ENCODE results near the gene DMAP1. TPM values are rescaled to one million over a fixed set of nuclear protein-coding genes. Genes with fewer than 3 reads are reported as not detected.

The DMAP1 gene
- total RNA-seq, 1 experiment from 2014 or later: 40.9 TPM

GRCh38 chr1:44244986-44245385 is 31.7 kb downstream of the DMAP1 start (continued):
- TF ChIP-seq MYBL2 (CRISPR knock-in tag; IDR thresholded peaks at IDR 0.05): no peak

- ATAC-seq: no peak
- peaks cover 22% of the 10 kb centered on the region for H3K4me1 Mint-ChIP-seq
- ChIA-PET CTCF (no interaction called here), POLR2A (no interaction called here)
- H3K36me3 Mint-ChIP-seq: no peaks in the 10 kb centered on the region; the same call in 1 of the 2 replicates
- H3K9me3 Mint-ChIP-seq: no peaks in the 10 kb centered on the region
- DNase-seq (ENCODE audit: low spot score): no peak
- H3K4me3 Mint-ChIP-seq: no peak overlapping the region
- no peaks in the 10 kb centered on the region for H3K27me3 Mint-ChIP-seq (ENCODE audit: low read depth)
- no peak for TF ChIP-seq ZNF512 (CRISPR knock-in tag; IDR thresholded peaks at IDR 0.05; ENCODE audit: borderline replicate concordance)
- no peak for TF ChIP-seq STAT6 (CRISPR knock-in tag; conservative IDR thresholded peaks at IDR 0.05; ENCODE audit: low read depth)
- TF ChIP-seq TCF7 (CRISPR knock-in tag; IDR thresholded peaks at IDR 0.05; ENCODE audit: low read depth): no peak
- no peak for TF ChIP-seq MYBL2 (CRISPR knock-in tag; IDR thresholded peaks at IDR 0.05)
- TF ChIP-seq EMX1 (CRISPR knock-in tag; IDR thresholded peaks at IDR 0.05): no peak
- TF ChIP-seq GRHL2 (CRISPR knock-in tag; IDR thresholded peaks at IDR 0.05; ENCODE audit: insufficient replicate concordance, severe bottlenecking): no peak
- no peak for TF ChIP-seq ZNF263 (CRISPR knock-in tag; IDR thresholded peaks at IDR 0.05; ENCODE audit: low read depth)
- no peak for TF ChIP-seq ZNF423 (CRISPR knock-in tag; IDR thresholded peaks at IDR 0.05)
- TF ChIP-seq ARID4B (CRISPR knock-in tag; IDR thresholded peaks at IDR 0.05; ENCODE audit: borderline replicate concordance): no peak
- TF ChIP-seq OVOL2 (CRISPR knock-in tag; IDR thresholded peaks at IDR 0.05; ENCODE audit: borderline replicate concordance): no peak
- no peak for TF ChIP-seq ZSCAN18 (CRISPR knock-in tag; IDR thresholded peaks at IDR 0.05)
- no peak for TF ChIP-seq ZNF138 (CRISPR knock-in tag; conservative IDR thresholded peaks at IDR 0.05)
- TF ChIP-seq ZNF219 (CRISPR knock-in tag; IDR thresholded peaks at IDR 0.05; ENCODE audit: borderline replicate concordance): no peak
- TF ChIP-seq RORB (CRISPR knock-in tag; IDR thresholded peaks at IDR 0.05): no peak
- no peak for TF ChIP-seq ZBTB21 (CRISPR knock-in tag; IDR thresholded peaks at IDR 0.05; ENCODE audit: borderline replicate concordance)
- H3K27ac Mint-ChIP-seq: no peak overlapping the region
Observed at GRCh38 chr1:44246806-44247205, 33.5 kb downstream of the DMAP1 start.
